ENCODE measurements around the gene DENND2A. TPM values are rescaled to one million over a fixed set of nuclear protein-coding genes. Genes with fewer than 3 reads are reported as not detected.
"Not testable (repeated sequence)": the region's sequence is repeated elsewhere in the genome, so short reads cannot be mapped to it uniquely, and the experiment has no call there.

DENND2A gene
- polyA plus RNA-seq, 1 donor, result 41.2 TPM

GRCh38 chr7:140673774-140674155 is 33.2 kb upstream of the DENND2A start:
- DNase-seq, result no peak

- DNase-seq, result peak; percentile 61
Observed at GRCh38 chr7:140673063-140673773, 32.6 kb upstream of the DENND2A start.

GRCh38 chr7:140672382-140673062 is 31.9 kb upstream of the DENND2A start, which contains the start of gene ADCK2:
Gene ADCK2, plus strand, starts transcription at chr7:140672945. Its CDS starts 386 bp downstream, at chr7:140673331.
- no peak for DNase-seq

GRCh38 chr7:140671966-140672365 is 31.4 kb upstream of the DENND2A start:
- no peak for DNase-seq

- no peak for DNase-seq
Observed at GRCh38 chr7:140670343-140670935, 29.8 kb upstream of the DENND2A start.

GRCh38 chr7:140669862-140670261 is 29.2 kb upstream of the DENND2A start:
- not testable (repeated sequence) for DNase-seq

- DNase-seq, result no peak
Observed at GRCh38 chr7:140669352-140669751, 28.7 kb upstream of the DENND2A start.

GRCh38 chr7:140668641-140669040 is 28.0 kb upstream of the DENND2A start:
- no peak for DNase-seq

GRCh38 chr7:140667476-140667875 is 26.9 kb upstream of the DENND2A start:
- DNase-seq, result no peak

- DNase-seq, result not testable (repeated sequence)
Observed at GRCh38 chr7:140662938-140663337, 22.3 kb upstream of the DENND2A start.

- no peak for DNase-seq
Observed at GRCh38 chr7:140661124-140661523, 20.5 kb upstream of the DENND2A start.

GRCh38 chr7:140659856-140660255 is 19.2 kb upstream of the DENND2A start:
- no peak for DNase-seq

GRCh38 chr7:140657891-140658290 is 17.3 kb upstream of the DENND2A start:
- DNase-seq, result no peak

- no peak for DNase-seq
Observed at GRCh38 chr7:140656548-140657515, 16.2 kb upstream of the DENND2A start.

GRCh38 chr7:140655511-140656408 is 15.1 kb upstream of the DENND2A start:
- DNase-seq, result no peak

GRCh38 chr7:140654661-140655060 is 14.0 kb upstream of the DENND2A start:
- no peak for DNase-seq

- no peak for DNase-seq
Observed at GRCh38 chr7:140654109-140654387, 13.4 kb upstream of the DENND2A start.

- peak; percentile 83 for DNase-seq
Observed at GRCh38 chr7:140653319-140654108, 12.9 kb upstream of the DENND2A start.

- DNase-seq, result no peak
Observed at GRCh38 chr7:140650367-140650766, 9.8 kb upstream of the DENND2A start.

GRCh38 chr7:140649556-140650205 is 9.1 kb upstream of the DENND2A start:
- no peak for DNase-seq
